ENCODE measurements around the gene FNBP1. TPM values are rescaled to one million over a fixed set of nuclear protein-coding genes. Genes with fewer than 3 reads are reported as not detected.

Gene FNBP1
- total RNA-seq, 1 donor from 2014 or later, result 34.9 TPM

DNA sequence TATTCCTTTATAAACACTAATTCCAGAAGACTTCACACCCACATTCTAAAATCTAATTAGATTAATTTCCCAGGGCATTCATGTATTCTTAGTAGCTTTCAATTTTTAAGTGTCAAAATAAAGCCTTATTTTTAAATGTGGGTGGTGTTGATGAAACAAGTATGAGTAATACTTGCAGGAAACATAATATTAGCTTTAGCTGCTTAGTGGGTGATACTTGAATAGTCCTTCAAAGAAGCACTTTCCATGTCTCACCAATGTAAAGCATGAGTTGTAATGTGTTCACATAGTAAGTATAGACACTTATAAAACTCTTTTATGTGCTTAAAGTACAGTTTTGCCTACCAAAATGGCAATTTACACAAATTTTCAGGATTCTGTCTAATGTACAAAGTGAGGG is 6.9 kb downstream of the FNBP1 start:
- no peak overlapping the region for H2AFZ ChIP-seq (replicated peaks)
- no peak overlapping the region for H3K27ac Mint-ChIP-seq
- H3K36me3 Mint-ChIP-seq, result peaks cover 7% of the 10 kb centered on the region
- no peak overlapping the region for H3K4me2 ChIP-seq
- peaks cover under 1% of the 10 kb centered on the region for H3K4me1 ChIP-seq
- no peaks in the 10 kb centered on the region for H3F3A ChIP-seq (ENCODE audit: low read depth)
- H3K4me3 Mint-ChIP-seq, result no peak overlapping the region
- no peak overlapping the region for H3K9ac ChIP-seq
- H3K79me2 ChIP-seq (ENCODE audit: low read depth), result peaks cover 86% of the 10 kb centered on the region
- H3K27me3 ChIP-seq, result no peaks in the 10 kb centered on the region
- H4K20me1 ChIP-seq (ENCODE audit: low read depth), result peaks cover 46% of the 10 kb centered on the region
- peaks cover 2% of the 10 kb centered on the region for H3K27me3 Mint-ChIP-seq (ENCODE audit: insufficient read depth, low read depth)
- no peaks in the 10 kb centered on the region for H3K9me3 ChIP-seq (ENCODE audit: low read depth)
- H3K36me3 ChIP-seq, result no peaks in the 10 kb centered on the region
- H3K27ac ChIP-seq, result no peak overlapping the region
- H3K9me3 Mint-ChIP-seq, result no peaks in the 10 kb centered on the region
- H3K4me1 Mint-ChIP-seq, result peaks cover 9% of the 10 kb centered on the region
- TF ChIP-seq, protein P1, sequence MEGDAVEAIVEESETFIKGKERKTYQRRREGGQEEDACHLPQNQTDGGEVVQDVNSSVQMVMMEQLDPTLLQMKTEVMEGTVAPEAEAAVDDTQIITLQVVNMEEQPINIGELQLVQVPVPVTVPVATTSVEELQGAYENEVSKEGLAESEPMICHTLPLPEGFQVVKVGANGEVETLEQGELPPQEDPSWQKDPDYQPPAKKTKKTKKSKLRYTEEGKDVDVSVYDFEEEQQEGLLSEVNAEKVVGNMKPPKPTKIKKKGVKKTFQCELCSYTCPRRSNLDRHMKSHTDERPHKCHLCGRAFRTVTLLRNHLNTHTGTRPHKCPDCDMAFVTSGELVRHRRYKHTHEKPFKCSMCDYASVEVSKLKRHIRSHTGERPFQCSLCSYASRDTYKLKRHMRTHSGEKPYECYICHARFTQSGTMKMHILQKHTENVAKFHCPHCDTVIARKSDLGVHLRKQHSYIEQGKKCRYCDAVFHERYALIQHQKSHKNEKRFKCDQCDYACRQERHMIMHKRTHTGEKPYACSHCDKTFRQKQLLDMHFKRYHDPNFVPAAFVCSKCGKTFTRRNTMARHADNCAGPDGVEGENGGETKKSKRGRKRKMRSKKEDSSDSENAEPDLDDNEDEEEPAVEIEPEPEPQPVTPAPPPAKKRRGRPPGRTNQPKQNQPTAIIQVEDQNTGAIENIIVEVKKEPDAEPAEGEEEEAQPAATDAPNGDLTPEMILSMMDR (IDR thresholded peaks at IDR 0.05), result no peak
- no peak overlapping the region for H3K4me3 ChIP-seq
- DNase-seq (ENCODE audit: low spot score), result no peak

DNA sequence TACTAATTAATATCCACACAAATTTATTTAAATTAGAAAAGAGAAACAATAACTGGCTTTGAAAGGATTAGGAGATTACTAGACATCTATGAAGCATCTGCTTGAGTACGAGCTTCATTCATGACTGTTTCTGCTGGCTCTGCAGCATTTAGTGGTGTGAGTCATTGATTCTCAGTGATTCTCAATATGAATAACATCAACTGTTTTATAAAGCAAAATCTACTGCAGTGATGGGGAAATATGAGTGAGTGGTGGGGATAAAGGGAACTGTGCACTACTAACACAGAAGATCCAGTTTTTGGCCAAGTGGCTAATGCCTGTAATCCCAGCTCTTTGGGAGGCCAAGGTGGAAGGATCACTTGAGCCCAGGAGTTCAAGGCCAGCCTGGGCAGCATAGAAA is 8.4 kb downstream of the FNBP1 start:
- Mint-ChIP-seq H3K27ac (no peak overlapping the region), H3K27me3 (ENCODE audit: insufficient read depth, low read depth) (peaks cover 2% of the 10 kb centered on the region), H3K4me3 (no peak overlapping the region), H3K36me3 (peaks cover 7% of the 10 kb centered on the region), H3K4me1 (no peaks in the 10 kb centered on the region), H3K9me3 (no peaks in the 10 kb centered on the region)
- no peaks in the 10 kb centered on the region for H3K27me3 ChIP-seq
- no peaks in the 10 kb centered on the region for H3K4me1 ChIP-seq
- H2AFZ ChIP-seq (replicated peaks), result no peak overlapping the region
- no peak overlapping the region for H3K4me3 ChIP-seq
- H3F3A ChIP-seq (ENCODE audit: low read depth), result no peaks in the 10 kb centered on the region
- no peak overlapping the region for H3K9ac ChIP-seq
- peaks cover 35% of the 10 kb centered on the region for H4K20me1 ChIP-seq (ENCODE audit: low read depth)
- DNase-seq (ENCODE audit: low spot score), result no peak
- no peak overlapping the region for H3K4me2 ChIP-seq
- H3K79me2 ChIP-seq (ENCODE audit: low read depth), result peaks cover 72% of the 10 kb centered on the region
- no peaks in the 10 kb centered on the region for H3K36me3 ChIP-seq
- no peak for TF ChIP-seq EZH2phosphoT487 (IDR thresholded peaks at IDR 0.05)
- TF ChIP-seq, protein P1 (IDR thresholded peaks at IDR 0.05), result no peak
- no peak for TF ChIP-seq EZH2 (IDR thresholded peaks at IDR 0.05)
- H3K9me3 ChIP-seq (ENCODE audit: low read depth), result no peaks in the 10 kb centered on the region
- no peak overlapping the region for H3K27ac ChIP-seq

DNA sequence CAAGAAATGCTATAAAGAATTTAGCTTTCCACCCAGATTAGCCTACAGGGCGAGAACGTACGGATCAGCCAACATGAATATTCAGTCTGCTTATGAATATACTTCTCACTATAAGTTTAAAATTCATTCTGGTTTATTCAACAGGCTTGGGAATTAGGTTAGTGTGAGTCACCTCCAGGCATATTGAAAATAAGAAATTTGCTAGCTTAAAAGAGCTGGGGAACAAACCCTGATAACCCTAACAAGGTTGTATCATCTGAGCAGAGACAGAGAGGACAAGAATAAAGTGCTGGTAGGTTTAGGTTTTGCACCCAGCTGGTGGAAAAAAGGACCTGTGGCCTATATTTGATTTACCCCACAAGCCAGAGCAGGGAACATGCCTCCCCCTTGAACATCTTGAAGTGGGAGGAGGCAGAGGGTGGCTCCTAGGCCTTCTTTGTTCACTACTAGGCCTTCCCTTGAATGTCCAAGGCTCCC is 12.3 kb downstream of the FNBP1 start:
- H3K4me3 Mint-ChIP-seq, result no peak overlapping the region
- peaks cover 38% of the 10 kb centered on the region for H4K20me1 ChIP-seq (ENCODE audit: low read depth)
- H3K27ac Mint-ChIP-seq, result no peak overlapping the region
- no peaks in the 10 kb centered on the region for H3K36me3 ChIP-seq
- H3K4me3 ChIP-seq, result no peak overlapping the region
- H3K36me3 Mint-ChIP-seq, result peaks cover 4% of the 10 kb centered on the region
- no peaks in the 10 kb centered on the region for H3K27me3 ChIP-seq
- no peaks in the 10 kb centered on the region for H3K9me3 Mint-ChIP-seq
- no peak overlapping the region for H3K9ac ChIP-seq
- peaks cover 65% of the 10 kb centered on the region for H3K79me2 ChIP-seq (ENCODE audit: low read depth)
- H3F3A ChIP-seq (ENCODE audit: low read depth), result no peaks in the 10 kb centered on the region
- no peak overlapping the region for H3K4me2 ChIP-seq
- H3K27me3 Mint-ChIP-seq (ENCODE audit: insufficient read depth, low read depth), result no peaks in the 10 kb centered on the region
- H3K4me1 ChIP-seq, result no peaks in the 10 kb centered on the region
- DNase-seq (ENCODE audit: low spot score), result no peak
- no peaks in the 10 kb centered on the region for H3K9me3 ChIP-seq (ENCODE audit: low read depth)
- H3K27ac ChIP-seq, result no peak overlapping the region
- no peaks in the 10 kb centered on the region for H3K4me1 Mint-ChIP-seq
- H2AFZ ChIP-seq (replicated peaks), result no peak overlapping the region
- TF ChIP-seq, protein P1 (IDR thresholded peaks at IDR 0.05), result no peak
- TF ChIP-seq EZH2 (IDR thresholded peaks at IDR 0.05), result no peak
- TF ChIP-seq EZH2phosphoT487 (IDR thresholded peaks at IDR 0.05), result no peak
